HG02938 (cell line): ENCODE results near the gene PRIMA1.

Experiments used
- ATAC-seq: cut with Tn5 transposase; IDR thresholded peaks from one replicate; pipeline ENCODE4 v1.9.1; 2021; ENCODE audit warnings: mild to moderate bottlenecking, moderate library complexity; ENCODE audit not compliant: unreplicated experiment

PRIMA1 gene

GRCh38 chr14:93797071-93797470 lies 8.8 kb upstream of the PRIMA1 start:
- ATAC-seq: no peak

GRCh38 chr14:93794756-93795155 lies 6.5 kb upstream of the PRIMA1 start:
- no peak for ATAC-seq

GRCh38 chr14:93793555-93794324 lies 5.5 kb upstream of the PRIMA1 start:
- ATAC-seq: no peak

GRCh38 chr14:93792391-93792790 lies 4.1 kb upstream of the PRIMA1 start:
- no peak for ATAC-seq

- no peak for ATAC-seq
Observed at GRCh38 chr14:93790966-93791365, 2.7 kb upstream of the PRIMA1 start.

GRCh38 chr14:93789228-93790130 lies 1.2 kb upstream of the PRIMA1 start:
- no peak for ATAC-seq

GRCh38 chr14:93788543-93789227 lies 400 bp upstream of the PRIMA1 start:
- ATAC-seq: no peak

GRCh38 chr14:93787465-93788292 lies 606 bp downstream of the PRIMA1 start:
- no peak for ATAC-seq

GRCh38 chr14:93785423-93785822 lies 2.9 kb downstream of the PRIMA1 start:
- ATAC-seq: no peak

- no peak for ATAC-seq
Observed at GRCh38 chr14:93784878-93785277, 3.4 kb downstream of the PRIMA1 start.

- ATAC-seq: no peak
Observed at GRCh38 chr14:93780813-93781400, 7.4 kb downstream of the PRIMA1 start.

GRCh38 chr14:93778856-93779629 lies 9.2 kb downstream of the PRIMA1 start:
- no peak for ATAC-seq

GRCh38 chr14:93778453-93778852 lies 9.8 kb downstream of the PRIMA1 start:
- no peak for ATAC-seq

- no peak for ATAC-seq
Observed at GRCh38 chr14:93775744-93776143, 12.5 kb downstream of the PRIMA1 start.

GRCh38 chr14:93775158-93775557 lies 13.1 kb downstream of the PRIMA1 start:
- ATAC-seq: no peak

- ATAC-seq: no peak
Observed at GRCh38 chr14:93772263-93772662, 16.0 kb downstream of the PRIMA1 start.

GRCh38 chr14:93765970-93766369 lies 22.3 kb downstream of the PRIMA1 start:
- no peak for ATAC-seq

- no peak for ATAC-seq
Observed at GRCh38 chr14:93765155-93765554, 23.1 kb downstream of the PRIMA1 start.

- no peak for ATAC-seq
Observed at GRCh38 chr14:93764211-93764659, 24.1 kb downstream of the PRIMA1 start.
